HL-60 (cell line): ENCODE measurements around the gene CREBL2.

Experiments used
- GABPA ChIP-seq: IDR thresholded peaks from 2 replicates; pipeline ENCODE4 v1.6.1; 2012; ENCODE audit warnings: low read depth
- POLR2AphosphoS5 ChIP-seq: IDR thresholded peaks from 2 replicates; pipeline ENCODE4 v1.6.1; 2012; ENCODE audit warnings: low read depth
- TF ChIP-seq, protein P1 (sequence below): IDR thresholded peaks from one replicate; pipeline ENCODE4 v1.5.1; 2011; ENCODE audit warnings: low read length, control low read depth, inconsistent platforms; ENCODE audit not compliant: insufficient read depth
- TF ChIP-seq, protein P2 (sequence below): IDR thresholded peaks from 2 replicates; pipeline ENCODE4 v1.6.1; 2012; ENCODE audit warnings: low read depth; ENCODE audit not compliant: insufficient replicate concordance

DNA sequence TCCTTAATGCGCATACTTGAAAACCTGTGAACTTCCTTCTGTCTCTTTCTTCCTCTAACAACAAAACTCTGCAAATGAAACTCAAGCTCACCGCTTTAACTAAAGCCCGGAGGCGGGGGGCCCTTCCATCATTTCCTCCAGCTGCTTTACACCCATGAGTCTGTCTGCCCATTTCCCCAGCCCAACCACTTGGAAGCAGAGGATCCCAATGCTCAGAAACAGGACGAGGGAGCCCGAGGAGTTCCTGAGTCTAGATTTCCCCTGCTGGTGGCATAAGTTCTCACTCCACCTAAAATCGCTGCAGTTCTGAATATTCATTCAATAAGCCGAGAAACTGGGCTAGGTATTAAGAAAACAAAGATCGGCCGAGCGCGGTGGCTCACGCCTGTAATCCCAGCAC, 53.5 kb downstream of the CREBL2 start:
- TF ChIP-seq, protein P1, sequence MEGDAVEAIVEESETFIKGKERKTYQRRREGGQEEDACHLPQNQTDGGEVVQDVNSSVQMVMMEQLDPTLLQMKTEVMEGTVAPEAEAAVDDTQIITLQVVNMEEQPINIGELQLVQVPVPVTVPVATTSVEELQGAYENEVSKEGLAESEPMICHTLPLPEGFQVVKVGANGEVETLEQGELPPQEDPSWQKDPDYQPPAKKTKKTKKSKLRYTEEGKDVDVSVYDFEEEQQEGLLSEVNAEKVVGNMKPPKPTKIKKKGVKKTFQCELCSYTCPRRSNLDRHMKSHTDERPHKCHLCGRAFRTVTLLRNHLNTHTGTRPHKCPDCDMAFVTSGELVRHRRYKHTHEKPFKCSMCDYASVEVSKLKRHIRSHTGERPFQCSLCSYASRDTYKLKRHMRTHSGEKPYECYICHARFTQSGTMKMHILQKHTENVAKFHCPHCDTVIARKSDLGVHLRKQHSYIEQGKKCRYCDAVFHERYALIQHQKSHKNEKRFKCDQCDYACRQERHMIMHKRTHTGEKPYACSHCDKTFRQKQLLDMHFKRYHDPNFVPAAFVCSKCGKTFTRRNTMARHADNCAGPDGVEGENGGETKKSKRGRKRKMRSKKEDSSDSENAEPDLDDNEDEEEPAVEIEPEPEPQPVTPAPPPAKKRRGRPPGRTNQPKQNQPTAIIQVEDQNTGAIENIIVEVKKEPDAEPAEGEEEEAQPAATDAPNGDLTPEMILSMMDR = no peak
- TF ChIP-seq POLR2AphosphoS5 (no peak), GABPA (no peak)
- TF ChIP-seq, protein P2, sequence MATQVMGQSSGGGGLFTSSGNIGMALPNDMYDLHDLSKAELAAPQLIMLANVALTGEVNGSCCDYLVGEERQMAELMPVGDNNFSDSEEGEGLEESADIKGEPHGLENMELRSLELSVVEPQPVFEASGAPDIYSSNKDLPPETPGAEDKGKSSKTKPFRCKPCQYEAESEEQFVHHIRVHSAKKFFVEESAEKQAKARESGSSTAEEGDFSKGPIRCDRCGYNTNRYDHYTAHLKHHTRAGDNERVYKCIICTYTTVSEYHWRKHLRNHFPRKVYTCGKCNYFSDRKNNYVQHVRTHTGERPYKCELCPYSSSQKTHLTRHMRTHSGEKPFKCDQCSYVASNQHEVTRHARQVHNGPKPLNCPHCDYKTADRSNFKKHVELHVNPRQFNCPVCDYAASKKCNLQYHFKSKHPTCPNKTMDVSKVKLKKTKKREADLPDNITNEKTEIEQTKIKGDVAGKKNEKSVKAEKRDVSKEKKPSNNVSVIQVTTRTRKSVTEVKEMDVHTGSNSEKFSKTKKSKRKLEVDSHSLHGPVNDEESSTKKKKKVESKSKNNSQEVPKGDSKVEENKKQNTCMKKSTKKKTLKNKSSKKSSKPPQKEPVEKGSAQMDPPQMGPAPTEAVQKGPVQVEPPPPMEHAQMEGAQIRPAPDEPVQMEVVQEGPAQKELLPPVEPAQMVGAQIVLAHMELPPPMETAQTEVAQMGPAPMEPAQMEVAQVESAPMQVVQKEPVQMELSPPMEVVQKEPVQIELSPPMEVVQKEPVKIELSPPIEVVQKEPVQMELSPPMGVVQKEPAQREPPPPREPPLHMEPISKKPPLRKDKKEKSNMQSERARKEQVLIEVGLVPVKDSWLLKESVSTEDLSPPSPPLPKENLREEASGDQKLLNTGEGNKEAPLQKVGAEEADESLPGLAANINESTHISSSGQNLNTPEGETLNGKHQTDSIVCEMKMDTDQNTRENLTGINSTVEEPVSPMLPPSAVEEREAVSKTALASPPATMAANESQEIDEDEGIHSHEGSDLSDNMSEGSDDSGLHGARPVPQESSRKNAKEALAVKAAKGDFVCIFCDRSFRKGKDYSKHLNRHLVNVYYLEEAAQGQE = no peak
